GM12873 (cell line): Measurements from ENCODE around the gene WNK2.

Experiments
- CTCF ChIP-seq: IDR thresholded peaks from 2 replicates; pipeline ENCODE4 v1.5.1; 2012; ENCODE audit warnings: low read depth, mild to moderate bottlenecking, moderate library complexity, low read length, control low read depth; ENCODE audit not compliant: insufficient read depth; ENCODE audit errors: missing control alignments

The WNK2 gene

GRCh38 chr9:93198838-93199625 lies 15.1 kb downstream of the WNK2 start:
- TF ChIP-seq CTCF = no peak

GRCh38 chr9:93200449-93200742 lies 16.5 kb downstream of the WNK2 start:
- TF ChIP-seq CTCF = no peak

- TF ChIP-seq CTCF = no peak
Measured at GRCh38 chr9:93200989-93201334, 17.0 kb downstream of the WNK2 start.

- no peak for TF ChIP-seq CTCF
Measured at GRCh38 chr9:93203026-93203717, 19.2 kb downstream of the WNK2 start.

- TF ChIP-seq CTCF = no peak
Measured at GRCh38 chr9:93203718-93204469, 20.0 kb downstream of the WNK2 start.

GRCh38 chr9:93204470-93205043 lies 20.6 kb downstream of the WNK2 start:
- no peak for TF ChIP-seq CTCF
